NCI-H345 treated with DMSO at 0.1 percent for 48 hours (cell line): ENCODE data around the gene SHH.

Experiments used
- DNase-seq: peaks from one replicate; lab custom pipeline; 2025; ENCODE audit not compliant: unreplicated experiment; lab: John Stamatoyannopoulos, UW

Gene SHH

DNA sequence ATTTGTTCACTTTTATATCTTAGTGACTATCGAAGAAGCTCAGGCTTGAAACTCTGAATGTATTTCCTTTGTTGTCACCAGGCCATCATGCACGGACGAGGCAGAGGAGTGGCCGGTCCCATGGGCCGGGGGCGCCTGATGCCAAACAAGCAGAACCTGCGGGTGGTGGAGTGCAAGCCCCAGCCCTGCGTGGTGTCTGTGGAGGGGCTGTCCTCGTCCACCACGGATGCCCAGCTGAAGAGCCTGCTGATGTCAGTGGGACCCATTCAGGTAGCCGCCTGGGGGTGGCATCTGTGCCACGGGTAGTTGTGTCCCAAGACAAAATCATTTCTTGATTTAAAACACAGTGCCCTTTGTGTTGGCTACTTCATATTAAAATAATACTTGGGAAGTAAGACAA lies 45.9 kb downstream of the SHH start:
- no peak for DNase-seq

DNA sequence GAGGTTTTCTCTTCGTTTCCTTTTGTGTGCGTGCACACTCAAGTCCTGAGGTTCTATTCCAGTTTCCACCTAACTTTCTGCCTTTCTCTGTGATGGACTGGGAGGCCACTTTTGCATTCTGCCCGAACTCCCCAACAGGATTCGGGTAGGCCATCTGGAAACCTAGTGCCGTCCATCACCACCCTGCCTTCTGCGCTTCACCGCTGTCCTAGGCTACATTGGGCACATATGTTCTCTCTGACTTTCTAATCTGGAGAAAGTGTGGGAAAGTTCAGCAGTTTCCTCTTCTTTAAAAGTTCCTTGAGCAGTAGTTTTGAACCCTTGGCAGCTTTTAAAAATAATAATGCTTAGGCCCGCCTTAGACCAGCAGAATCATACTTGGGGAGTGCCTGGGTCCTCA lies 46.8 kb downstream of the SHH start:
- no peak for DNase-seq

DNA sequence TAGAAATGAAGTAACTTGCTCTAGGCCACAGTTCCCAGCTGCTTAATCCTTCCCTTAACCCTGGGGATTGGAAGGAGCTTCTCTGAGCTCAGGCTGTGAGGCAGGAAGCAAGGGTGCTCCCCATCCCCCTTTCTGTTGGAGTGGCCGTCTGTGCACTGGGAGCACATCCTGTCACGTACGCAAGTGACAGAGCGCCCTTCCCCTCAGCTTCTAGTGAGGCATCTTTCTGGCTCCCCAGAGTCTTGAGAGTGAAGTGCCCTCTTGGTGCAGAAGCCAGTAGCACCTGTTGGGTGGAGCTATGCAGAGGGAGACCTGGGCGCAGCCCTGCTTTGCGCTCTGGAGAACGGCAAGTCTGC lies 47.8 kb downstream of the SHH start:
- DNase-seq = no peak

DNA sequence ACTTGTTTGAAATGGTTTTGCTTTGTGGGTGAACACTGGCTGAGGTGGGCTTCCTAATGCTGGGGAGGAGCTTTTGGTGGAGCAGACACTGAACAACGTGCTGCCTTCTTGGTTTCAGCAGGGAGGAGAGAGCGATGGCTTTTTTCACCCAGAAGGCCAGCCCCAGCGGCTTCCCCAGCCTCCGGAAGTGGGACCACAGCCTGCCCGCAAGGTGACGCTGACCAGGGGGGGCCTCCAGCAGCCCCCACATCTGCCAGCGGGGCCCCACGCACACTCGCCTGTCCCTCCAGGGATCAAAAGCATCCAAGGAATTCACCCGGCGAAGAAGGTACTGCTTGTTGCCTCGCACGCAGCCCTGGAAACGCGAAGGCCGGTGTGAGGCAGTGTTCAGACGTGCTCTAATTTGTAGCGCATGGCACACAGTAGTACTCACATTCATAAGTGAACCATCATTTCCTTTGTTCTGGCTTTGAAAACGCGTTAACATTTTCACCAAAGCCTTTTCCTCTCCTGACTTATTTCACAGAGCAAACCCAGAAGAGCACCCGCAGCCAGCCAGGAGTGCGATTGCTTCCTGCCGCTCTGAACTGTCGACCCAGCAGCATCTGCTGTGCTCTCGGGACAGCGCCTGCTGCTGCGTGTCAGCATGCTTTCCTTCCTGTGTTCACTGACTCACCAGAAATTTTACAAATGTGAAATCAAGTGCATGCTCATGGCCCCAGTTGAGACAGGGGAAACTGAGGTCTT lies 48.4 kb downstream of the SHH start:
- no peak for DNase-seq

DNA sequence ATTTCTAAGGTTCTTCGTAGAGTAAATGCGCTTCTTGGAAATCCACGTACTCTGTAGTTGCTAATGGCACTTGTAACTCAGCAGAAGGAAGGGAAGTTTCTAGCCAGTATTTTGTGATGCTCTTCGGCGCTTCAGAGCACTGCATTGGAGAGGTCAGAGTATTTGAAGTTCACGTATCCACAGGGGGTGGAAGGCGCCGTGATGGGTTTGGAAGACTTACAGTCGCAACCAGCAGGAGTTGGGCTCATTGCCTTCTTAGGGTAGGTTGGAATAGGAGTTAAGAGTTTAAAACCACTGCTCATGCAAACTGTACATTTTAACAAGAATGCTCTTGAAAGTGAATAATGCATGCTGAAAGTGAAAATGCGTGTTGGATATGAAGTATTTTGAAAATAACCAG lies 49.1 kb downstream of the SHH start:
- no peak for DNase-seq

DNA sequence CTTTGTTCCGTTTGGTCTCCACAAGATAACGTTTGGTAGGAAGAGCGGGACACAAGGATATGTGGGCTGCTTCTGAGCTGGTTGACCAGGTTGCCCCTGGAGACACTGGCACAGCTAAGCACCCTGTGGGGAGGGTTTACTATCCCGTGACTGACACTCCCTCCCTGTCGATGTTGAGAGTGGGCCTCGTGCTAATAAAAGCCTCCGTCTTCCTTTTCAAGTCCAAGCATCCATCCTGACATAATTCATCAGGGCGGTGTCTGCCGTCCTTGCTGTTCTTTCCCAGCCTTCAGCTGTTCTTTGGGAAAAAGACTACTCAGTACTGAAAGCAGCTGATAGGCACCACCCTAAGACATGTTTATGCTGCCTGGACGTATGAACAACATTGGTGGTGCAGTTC lies 49.6 kb downstream of the SHH start:
- DNase-seq = no peak

DNA sequence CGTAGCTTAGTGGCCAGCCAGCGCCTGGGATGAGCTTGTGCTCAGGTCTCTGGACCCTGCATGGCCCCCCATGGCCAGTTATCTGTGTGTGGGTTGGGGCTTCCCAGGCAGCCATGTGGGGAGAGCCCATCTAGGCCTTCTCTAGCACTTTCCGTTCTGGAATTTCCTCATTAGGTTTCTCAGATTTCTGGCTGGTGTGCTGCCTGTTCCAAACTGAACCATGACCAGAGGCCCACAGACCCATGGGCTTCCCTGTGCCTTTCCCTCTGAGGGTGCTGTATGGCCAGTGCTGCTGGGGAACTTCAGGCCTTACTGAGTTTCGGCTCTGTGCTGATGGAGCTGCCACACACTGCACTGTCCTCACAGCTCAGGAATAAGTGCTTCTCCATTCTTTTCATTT lies 50.2 kb downstream of the SHH start:
- no peak for DNase-seq

DNA sequence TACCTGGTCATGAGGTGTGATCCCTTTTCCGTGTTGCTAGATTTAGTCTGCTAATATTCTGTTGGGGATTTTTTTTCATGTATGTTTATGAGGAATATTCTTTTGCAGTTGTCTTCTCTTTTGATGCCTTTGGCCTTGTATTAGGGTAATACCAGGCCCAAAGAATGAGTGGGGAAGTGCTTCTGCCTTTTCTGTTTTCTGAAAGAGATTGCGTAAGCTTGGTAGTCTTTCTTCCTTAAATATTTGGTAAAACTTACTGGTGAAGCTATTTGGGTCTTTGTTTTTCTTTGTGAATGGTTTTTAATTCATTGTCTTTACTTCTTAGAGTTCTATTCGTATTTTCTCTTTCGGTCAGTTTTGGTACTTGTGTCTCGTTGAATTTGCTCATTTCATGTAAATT lies 51.1 kb downstream of the SHH start:
- DNase-seq = no peak

DNA sequence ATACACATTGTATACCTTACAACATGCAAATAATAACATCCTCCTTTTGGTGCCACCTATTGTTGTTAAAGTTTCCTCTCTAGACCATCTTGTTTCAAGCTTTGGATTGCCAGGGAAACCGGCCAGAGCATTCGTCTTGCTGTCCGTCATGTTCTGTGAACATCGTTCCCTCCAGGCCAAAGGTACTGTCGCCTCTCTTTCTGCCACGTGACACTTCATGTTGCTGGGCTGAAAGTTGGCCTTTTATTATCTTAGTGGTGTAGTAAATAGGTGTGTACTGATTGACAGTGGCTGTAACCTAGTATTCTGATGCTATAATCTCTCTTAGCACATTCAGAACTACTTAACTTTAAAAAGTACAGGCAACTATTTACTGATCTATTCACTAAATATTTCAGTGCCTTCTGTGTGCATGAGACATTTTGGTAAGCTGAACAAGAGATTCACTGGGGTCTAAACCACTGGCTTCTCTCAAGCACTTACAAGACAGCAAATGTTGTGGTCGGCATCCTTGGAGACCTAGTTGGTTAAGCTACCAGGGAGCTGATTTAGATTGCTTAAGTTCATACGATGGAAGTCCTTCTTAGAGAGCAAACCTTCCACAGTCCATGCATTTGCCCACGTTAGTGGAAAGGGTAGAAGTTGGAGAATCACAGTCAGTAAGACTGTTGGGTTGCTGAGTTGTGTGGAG lies 52.4 kb downstream of the SHH start:
- no peak for DNase-seq

DNA sequence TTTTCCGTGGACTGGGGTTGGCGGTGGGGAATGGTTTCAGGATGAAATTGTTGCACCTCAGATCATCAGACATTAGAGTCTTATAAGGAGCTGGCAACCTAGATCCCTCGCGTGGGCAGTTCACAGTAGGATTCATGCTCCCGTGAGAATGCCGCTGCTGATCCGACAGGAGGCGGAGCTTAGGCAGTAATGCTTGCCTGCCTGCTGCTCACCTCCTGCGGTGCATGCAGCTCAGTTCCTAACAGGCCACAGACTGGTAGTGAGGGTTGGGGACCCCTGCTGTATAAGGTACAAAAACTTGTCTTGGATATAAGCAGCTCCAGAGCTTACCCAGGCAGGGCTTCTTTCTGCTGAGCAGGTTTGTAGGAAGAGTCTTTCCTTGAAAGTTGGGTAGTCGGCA lies 53.9 kb downstream of the SHH start:
- no peak for DNase-seq

DNA sequence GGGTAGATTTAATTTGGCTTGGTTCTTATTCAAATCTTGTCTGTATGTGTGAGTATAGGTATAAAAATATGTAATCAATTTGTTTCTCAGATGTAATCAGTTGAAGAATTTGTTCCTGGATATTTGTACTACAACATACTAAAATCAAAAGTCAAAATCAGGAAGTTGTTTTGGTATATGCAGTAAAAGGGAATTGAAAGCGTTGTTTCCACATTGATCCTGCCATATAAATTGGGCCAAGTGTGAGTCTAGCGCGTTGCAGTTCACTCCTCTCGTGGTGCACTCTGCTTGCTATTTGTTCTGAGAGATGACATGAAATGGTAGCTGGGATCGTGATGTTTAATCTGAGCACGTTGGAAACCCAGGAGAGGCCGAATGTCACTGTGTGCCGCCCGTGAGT lies 55.9 kb downstream of the SHH start:
- DNase-seq = no peak

DNA sequence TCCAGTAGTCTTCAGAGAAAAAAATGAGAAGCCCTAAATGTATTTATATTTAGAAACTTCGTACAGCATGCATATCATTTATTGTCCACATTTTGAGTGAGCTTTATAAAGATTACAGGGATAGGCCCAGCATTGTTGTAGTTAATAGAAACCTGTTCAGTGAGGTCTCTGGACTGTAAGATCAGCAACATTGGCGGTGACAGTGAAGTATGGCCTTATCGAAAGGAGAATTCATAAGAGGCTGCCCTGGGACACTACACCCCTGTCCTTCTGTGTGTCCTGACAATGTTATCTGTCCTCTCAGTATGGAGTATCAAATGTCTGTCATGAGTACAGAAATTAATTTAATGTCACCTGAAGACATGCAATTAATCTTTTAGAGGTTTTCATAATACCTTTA lies 57.2 kb downstream of the SHH start:
- no peak for DNase-seq

DNA sequence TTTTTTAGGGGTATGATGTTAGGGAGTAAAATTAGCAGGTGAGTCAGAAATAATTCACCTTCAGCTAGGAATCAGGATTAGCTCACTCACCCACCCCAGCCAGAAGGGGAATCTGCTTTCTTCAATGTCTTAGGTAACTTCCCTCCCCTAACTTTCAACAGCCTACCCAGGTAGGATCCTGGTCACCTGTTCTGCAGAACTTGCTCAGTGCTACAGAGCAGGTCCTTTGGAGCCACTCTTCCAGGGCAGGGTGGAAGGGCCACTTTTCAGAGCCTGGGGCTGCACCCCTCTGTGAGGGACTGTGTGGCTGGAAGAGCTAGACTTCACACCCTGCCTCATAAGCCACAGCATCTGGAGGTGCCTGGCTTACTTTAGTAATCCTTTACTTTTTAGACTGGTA lies 58.1 kb downstream of the SHH start:
- no peak for DNase-seq

DNA sequence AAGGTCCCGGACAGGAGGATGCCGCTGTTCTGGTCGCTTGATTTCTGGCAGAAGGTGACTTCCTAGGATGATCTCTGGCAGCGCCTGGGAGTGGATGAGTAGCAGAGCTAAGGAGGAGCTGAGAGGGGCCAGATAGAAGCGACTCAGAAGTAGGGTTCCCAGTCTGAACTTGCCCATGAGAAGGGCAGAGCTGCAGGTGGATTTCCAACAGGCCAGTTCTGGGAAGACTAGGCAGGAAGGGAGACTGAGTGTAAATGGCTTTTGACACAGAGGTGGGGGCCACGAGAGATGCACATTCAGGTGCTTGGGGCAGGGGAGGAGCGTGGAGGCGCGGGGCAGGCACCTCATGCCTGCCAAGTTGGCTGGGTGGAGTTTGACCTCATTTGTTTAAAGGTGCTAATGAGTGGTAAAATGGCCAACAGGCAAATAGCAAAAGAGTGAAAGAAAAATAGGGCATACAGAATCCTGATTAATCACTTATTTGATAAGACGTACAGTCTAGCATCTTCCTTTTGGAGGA lies 58.8 kb downstream of the SHH start:
- DNase-seq = no peak

DNA sequence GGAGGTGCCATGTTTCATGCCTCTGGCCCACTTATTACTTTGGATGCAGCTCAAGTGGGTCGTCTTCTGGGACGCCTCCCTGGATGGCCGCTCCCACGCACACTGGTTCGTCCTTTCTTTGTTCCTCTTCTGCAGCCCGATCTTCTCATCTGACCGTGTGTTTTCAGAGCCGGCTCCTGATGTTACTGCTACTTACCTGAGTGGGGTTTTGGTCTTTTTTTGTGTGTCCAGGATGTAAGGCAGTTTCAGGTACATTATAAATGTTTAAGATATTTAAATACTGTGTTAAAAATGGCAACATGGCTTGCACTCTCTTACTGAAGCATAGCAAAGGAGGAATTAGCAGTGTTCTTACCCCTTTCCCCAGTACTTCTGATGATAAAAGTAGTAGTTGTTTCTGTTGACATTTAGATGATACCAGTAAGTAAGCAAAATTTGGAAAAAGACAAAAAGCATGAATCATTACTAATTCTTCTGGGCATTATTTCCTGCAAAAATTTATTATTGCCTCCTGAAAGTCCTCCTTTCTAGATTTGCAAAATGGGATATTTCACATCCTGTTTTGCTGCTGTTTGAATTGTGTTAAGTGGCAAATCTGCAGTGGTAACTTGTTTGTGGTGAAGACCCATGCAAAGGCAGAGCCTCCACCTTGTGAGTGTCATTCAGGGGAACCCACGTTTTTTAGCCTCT lies 59.4 kb downstream of the SHH start:
- no peak for DNase-seq

DNA sequence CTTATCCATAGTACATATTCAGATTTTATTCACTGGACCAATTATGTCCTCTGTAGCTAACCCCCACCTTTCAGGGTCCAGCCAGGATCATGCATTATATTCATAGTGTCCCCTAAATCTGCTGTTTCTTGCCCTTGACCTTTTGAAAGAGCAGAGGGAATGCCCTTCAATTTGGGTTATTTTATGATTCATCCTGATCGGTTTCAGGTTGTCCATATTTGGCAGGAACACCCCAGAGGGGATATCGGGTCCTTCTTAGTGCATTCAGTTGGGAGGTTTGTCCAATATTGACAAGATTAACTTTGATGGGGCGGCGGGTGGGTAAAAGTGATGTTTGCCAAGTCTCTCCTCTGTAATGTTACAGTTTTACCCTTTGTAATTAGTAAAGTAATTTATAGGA lies 60.9 kb downstream of the SHH start:
- no peak for DNase-seq

DNA sequence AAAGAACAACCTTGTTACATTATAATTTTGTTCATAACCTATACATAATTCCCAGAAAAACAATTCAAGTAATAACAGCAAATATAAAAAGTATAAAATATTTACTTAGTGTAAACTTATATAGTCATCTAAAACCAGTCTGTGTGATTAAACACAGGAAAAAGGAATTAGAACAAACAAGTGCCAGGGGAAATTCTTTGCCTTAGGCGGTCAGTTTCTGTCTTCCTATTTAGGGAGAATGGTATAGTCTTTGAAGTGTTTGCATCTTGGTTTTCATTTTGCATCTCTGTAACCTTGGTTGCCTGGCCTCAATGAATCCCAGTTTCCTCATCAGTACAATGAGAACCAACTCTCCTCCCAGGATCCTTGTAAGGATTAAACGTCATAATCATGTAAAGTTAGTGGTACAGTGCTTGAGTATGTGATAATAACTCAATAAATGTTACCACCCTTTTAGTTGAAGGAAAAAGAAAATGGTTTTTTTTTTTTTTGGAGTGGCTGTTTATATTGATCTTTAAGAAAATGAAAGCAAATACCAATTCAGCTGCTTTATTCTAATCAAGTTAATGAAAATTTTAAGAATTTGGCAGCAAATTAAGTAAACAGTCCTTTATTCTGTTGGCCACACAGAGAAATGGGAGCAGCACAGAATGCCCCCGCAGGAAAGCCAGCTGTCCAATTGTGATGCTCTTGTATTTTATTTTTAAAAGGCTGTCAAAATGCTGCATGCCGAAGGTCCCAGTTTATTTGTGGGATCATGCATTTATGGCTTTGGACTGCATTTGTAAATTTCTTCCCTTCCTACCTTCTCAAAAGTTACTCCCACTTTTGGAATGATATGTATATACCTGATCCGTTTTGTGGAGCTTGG lies 61.8 kb downstream of the SHH start:
- no peak for DNase-seq
